ENCODE data around the gene DDTL. TPM values are rescaled to one million over a fixed set of nuclear protein-coding genes. Genes with fewer than 3 reads are reported as not detected.

DDTL gene
- total and polyA plus RNA-seq, 2 donors (not counting 1 experiment from before 2014, with no cell fraction given), result 4.1 TPM; not detected in 1

GRCh38 chr22:24002851-24003250, 36.2 kb downstream of the DDTL start:
- TF ChIP-seq CTCF (IDR thresholded peaks at IDR 0.05), result no peak
- TF ChIP-seq EZH2 (IDR thresholded peaks at IDR 0.05; ENCODE audit: borderline replicate concordance, insufficient read depth, low read depth, low read length, poor library complexity, severe bottlenecking), result no peak
- H3K79me2 ChIP-seq (ENCODE audit: control insufficient read depth, insufficient read depth, low read length), result no peaks in the 10 kb centered on the region
- H3K4me1 Mint-ChIP-seq, result no peaks in the 10 kb centered on the region
- H3K4me2 ChIP-seq (replicated peaks; ENCODE audit: low read depth, low read length, poor library complexity, severe bottlenecking), result no peak overlapping the region
- DNase-seq (no peak), ATAC-seq (ENCODE audit: low read depth) (no peak)
- ChIA-PET CTCF (no interaction called here), POLR2A (no interaction called here)
- peaks cover 0 to 3% (median 0%) of the 10 kb centered on the region in 3 donors for H3K9me3 ChIP-seq (ENCODE audit: control extremely low read depth in 1 of 3, control insufficient read depth in 2 of 3, insufficient read depth in 1 of 3, low read length in 2 of 3)
- peaks cover 5% of the 10 kb centered on the region for H3K27me3 Mint-ChIP-seq
- WGBS (ENCODE audit: insufficient coverage), result 100% methylated on average over 4 of the region's 5 CpGs
- peaks cover 0 to 9% (median 2%) of the 10 kb centered on the region in 4 experiments for H3K27me3 ChIP-seq (replicated peaks in 1 of 4; ENCODE audit: control extremely low read depth in 1 of 4, control insufficient read depth in 3 of 4, insufficient read depth in 4 of 4, low read length in 3 of 4)
- no peak overlapping the region for H3K9ac ChIP-seq (ENCODE audit: low read length)
- intact Hi-C loops (cut with micrococcal nuclease), result no loop called here
- no peaks in the 10 kb centered on the region for H4K20me1 ChIP-seq (ENCODE audit: control insufficient read depth, insufficient read depth, low read length, poor library complexity, severe bottlenecking)
- H2AFZ ChIP-seq (ENCODE audit: insufficient read depth, low read depth, low read length, poor library complexity, severe bottlenecking), result no peak overlapping the region
- no peak overlapping the region for H3K4me3 ChIP-seq (ENCODE audit: control extremely low read depth in 1 of 5, extremely low read depth in 1 of 5, insufficient read depth in 1 of 5, low read depth in 2 of 5, low read length in 4 of 5)
- H3K36me3 ChIP-seq (replicated peaks in 1 of 2; ENCODE audit: control extremely low read depth in 1 of 2, control insufficient read depth in 1 of 2, extremely low read depth in 1 of 2, insufficient read depth in 2 of 2, low read length in 1 of 2), result no peaks in the 10 kb centered on the region
- no peak overlapping the region for H3K27ac Mint-ChIP-seq
- H3K9me3 Mint-ChIP-seq (ENCODE audit: insufficient read depth), result no peaks in the 10 kb centered on the region
- H3K4me1 ChIP-seq (ENCODE audit: control insufficient read depth in 2 of 2, insufficient read depth in 2 of 2, low read length in 2 of 2), result no peaks in the 10 kb centered on the region
- H3K4me3 Mint-ChIP-seq, result no peak overlapping the region
- H3K27ac ChIP-seq (ENCODE audit: low read length in 2 of 2), result no peak overlapping the region

GRCh38 chr22:24003887-24004286, 37.2 kb downstream of the DDTL start:
- POLR2A ChIA-PET, result no interaction called here
- H3K27ac ChIP-seq (ENCODE audit: low read length in 2 of 2), result no peak overlapping the region
- no peaks in the 10 kb centered on the region for H3K36me3 ChIP-seq (replicated peaks in 1 of 2; ENCODE audit: control extremely low read depth in 1 of 2, control insufficient read depth in 1 of 2, extremely low read depth in 1 of 2, insufficient read depth in 2 of 2, low read length in 1 of 2)
- no peak for TF ChIP-seq CTCF (IDR thresholded peaks at IDR 0.05)
- TF ChIP-seq EZH2 (IDR thresholded peaks at IDR 0.05; ENCODE audit: borderline replicate concordance, insufficient read depth, low read depth, low read length, poor library complexity, severe bottlenecking), result no peak
- CTCF ChIA-PET, result no interaction called here
- H3K4me1 ChIP-seq (ENCODE audit: control insufficient read depth in 2 of 2, insufficient read depth in 2 of 2, low read length in 2 of 2), result no peaks in the 10 kb centered on the region
- Mint-ChIP-seq H3K4me1 (no peaks in the 10 kb centered on the region), H3K27ac (no peak overlapping the region), H3K4me3 (no peak overlapping the region), H3K9me3 (ENCODE audit: insufficient read depth) (no peaks in the 10 kb centered on the region), H3K27me3 (peaks cover 5% of the 10 kb centered on the region)
- H3K9ac ChIP-seq (ENCODE audit: low read length), result no peak overlapping the region
- intact Hi-C loops (cut with micrococcal nuclease), result no loop called here
- DNase-seq (peak; percentile 14), ATAC-seq (ENCODE audit: low read depth) (no peak)
- H3K27me3 ChIP-seq (replicated peaks in 1 of 4; ENCODE audit: control extremely low read depth in 1 of 4, control insufficient read depth in 3 of 4, insufficient read depth in 4 of 4, low read length in 3 of 4), result peaks cover 0 to 9% (median 2%) of the 10 kb centered on the region in 4 experiments
- no peaks in the 10 kb centered on the region for H4K20me1 ChIP-seq (ENCODE audit: control insufficient read depth, insufficient read depth, low read length, poor library complexity, severe bottlenecking)
- no peaks in the 10 kb centered on the region for H3K79me2 ChIP-seq (ENCODE audit: control insufficient read depth, insufficient read depth, low read length)
- H3K9me3 ChIP-seq (ENCODE audit: control extremely low read depth in 1 of 3, control insufficient read depth in 2 of 3, insufficient read depth in 1 of 3, low read length in 2 of 3), result peaks cover 0 to 3% (median 0%) of the 10 kb centered on the region in 3 donors
- no peak overlapping the region for H2AFZ ChIP-seq (ENCODE audit: insufficient read depth, low read depth, low read length, poor library complexity, severe bottlenecking)
- 90% methylated on average over 9 of the region's 9 CpGs for WGBS (ENCODE audit: insufficient coverage)
- H3K4me3 ChIP-seq (ENCODE audit: control extremely low read depth in 1 of 5, extremely low read depth in 1 of 5, insufficient read depth in 1 of 5, low read depth in 2 of 5, low read length in 4 of 5), result no peak overlapping the region
- no peak overlapping the region for H3K4me2 ChIP-seq (replicated peaks; ENCODE audit: low read depth, low read length, poor library complexity, severe bottlenecking)
